Common myeloid progenitor, CD34-positive (primary cell): ENCODE measurements around the gene NPBWR2.

Experiments used
- CTCF ChIA-PET: fragments of 350-600 bp; sonication (Branson Sonifier 250); formaldehyde crosslinking; loops from one replicate; lab custom pipeline; 2021; ENCODE audit warnings: antibody characterized with exemption; lab: Charles Lee
- POLR2A ChIA-PET: fragments of 350-600 bp; sonication (Branson Sonifier 250); formaldehyde crosslinking; loops from one replicate; lab custom pipeline; 2021; ENCODE audit warnings: antibody characterized with exemption; lab: Charles Lee
- DNase-seq, 3 donors: peaks; one replicate each; pipeline versions ENCODE4 v3.0.0 to v3.0.0-alpha.2; 2013
- H3K27ac ChIP-seq, 2 experiments: 1 replicate in 1 of 2; 2 replicates in 1 of 2; pipeline ENCODE4 v1.7.0; 2013; ENCODE audit warnings: inconsistent platforms in 2 of 2, low read length in 2 of 2, mild to moderate bottlenecking in 2 of 2, low read depth in 1 of 2, moderate library complexity in 1 of 2; ENCODE audit not compliant: severe bottlenecking in 2 of 2, insufficient read depth in 1 of 2, poor library complexity in 1 of 2
- H3K27me3 ChIP-seq, 5 experiments: replicated peaks in 2 of 5; 1 replicate in 3 of 5; 2 replicates in 2 of 5; pipeline versions ENCODE4 v1.6.1 to v1.7.0; 2013; ENCODE audit warnings: low read length in 4 of 5, mild to moderate bottlenecking in 2 of 5, moderate library complexity in 2 of 5, inconsistent platforms in 1 of 5; ENCODE audit not compliant: insufficient read depth in 5 of 5, control insufficient read depth in 4 of 5
- H3K36me3 ChIP-seq, 4 experiments: 1 replicate in 2 of 4; 2 replicates in 2 of 4; pipeline versions ENCODE4 v1.6.1 to v1.7.0; 2013; ENCODE audit warnings: low read length in 3 of 4, control low read depth in 1 of 4, mild to moderate bottlenecking in 1 of 4; ENCODE audit not compliant: control insufficient read depth in 4 of 4, insufficient read depth in 4 of 4
- H3K4me1 ChIP-seq, 4 experiments: 1 replicate in 3 of 4; 2 replicates in 1 of 4; pipeline versions ENCODE4 v1.6.1 to v1.7.1; 2013; ENCODE audit warnings: low read length in 3 of 4, mild to moderate bottlenecking in 3 of 4, control low read depth in 1 of 4, inconsistent platforms in 1 of 4, moderate library complexity in 1 of 4; ENCODE audit not compliant: control insufficient read depth in 4 of 4, insufficient read depth in 4 of 4; ENCODE audit errors: control extremely low read depth in 1 of 4
- H3K4me3 ChIP-seq, 7 experiments: 1 replicate in 4 of 7; 2 replicates in 3 of 7; pipeline versions ENCODE4 v1.5.1 to v1.7.0; 2013; ENCODE audit warnings: mild to moderate bottlenecking in 7 of 7, low read length in 6 of 7, moderate library complexity in 6 of 7, inconsistent platforms in 2 of 7, low read depth in 2 of 7, control low read depth in 1 of 7; ENCODE audit not compliant: insufficient read depth in 4 of 7, control insufficient read depth in 1 of 7; ENCODE audit errors: extremely low read depth in 1 of 7
- H3K9me3 ChIP-seq, 5 experiments: 1 replicate in 4 of 5; 2 replicates in 1 of 5; pipeline versions ENCODE4 v1.6.1 to v1.7.1; 2013; ENCODE audit warnings: low read length in 4 of 5, mild to moderate bottlenecking in 2 of 5, inconsistent platforms in 1 of 5, low read depth in 1 of 5, moderate library complexity in 1 of 5; ENCODE audit not compliant: control insufficient read depth in 4 of 5, insufficient read depth in 2 of 5; ENCODE audit errors: control extremely low read depth in 1 of 5
- WGBS: methylation state at CpG from one replicate; pipeline ENCODE4 v1.1.5; 2013; ENCODE audit not compliant: insufficient coverage; 5-methylcytosine and 5-hydroxymethylcytosine counted together

The NPBWR2 gene

DNA sequence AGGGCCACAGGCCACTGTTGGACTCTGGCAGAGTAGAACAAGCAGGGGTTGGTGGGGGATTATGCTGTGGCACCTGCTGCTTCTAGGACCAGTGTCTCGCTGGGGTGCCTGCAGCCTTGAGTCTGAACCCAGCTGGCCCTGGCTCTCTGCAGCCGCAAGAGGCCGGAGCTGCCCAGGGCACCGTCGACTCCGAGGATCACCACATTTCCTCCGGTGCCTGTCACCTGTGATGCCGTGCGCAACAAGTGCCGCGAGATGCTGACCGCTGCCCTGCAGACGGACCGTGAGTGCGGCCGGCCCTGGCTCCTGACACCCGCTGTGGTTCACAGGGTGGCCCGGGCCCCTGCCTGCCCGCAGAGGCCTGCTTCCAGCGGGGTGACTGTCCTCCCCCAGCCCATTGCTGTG lies 38.2 kb downstream of the NPBWR2 start:
- no peak for DNase-seq
- H3K4me1 ChIP-seq, result peaks cover 2 to 82% (median 78%) of the 10 kb centered on the region in 4 experiments
- ChIA-PET POLR2A (interaction anchor here (1.2 to 1.3 kb wide), 2 partner anchors 9 to 11 kb away, joined by 3 to 5 read pairs; partner anchors contain the start of genes OPRL1 and RGS19), CTCF (interaction anchor here (1.3 to 19.6 kb wide), 7 partner anchors 9 to 49 kb away, joined by 4 to 178 read pairs (median 12); partner anchors contain the start of genes C20orf204, OPRL1, RGS19 and SOX18)
- WGBS, result 88% methylated on average over 18 of the region's 20 CpGs
- H3K27me3 ChIP-seq, result no peaks in the 10 kb centered on the region
- H3K4me3 ChIP-seq, result no peak overlapping the region
- no peak overlapping the region for H3K27ac ChIP-seq
- H3K36me3 ChIP-seq, result peaks cover 0 to 32% (median 19%) of the 10 kb centered on the region in 4 experiments
- H3K9me3 ChIP-seq, result no peaks in the 10 kb centered on the region

GRCh38 chr20:64068386-64069208 lies 38.8 kb downstream of the NPBWR2 start:
- Histone ChIP-seq H3K9me3 (no peaks in the 10 kb centered on the region), H3K36me3 (peaks cover 0 to 26% (median 15%) of the 10 kb centered on the region in 4 experiments), H3K27ac (no peak overlapping the region), H3K27me3 (no peaks in the 10 kb centered on the region), H3K4me3 (no peak overlapping the region), H3K4me1 (peaks cover 2 to 85% (median 83%) of the 10 kb centered on the region in 4 experiments)
- POLR2A ChIA-PET, result no interaction called here
- 36% methylated on average over 10 of the region's 12 CpGs for WGBS
- peak in 2 of 3 donors; percentile 72 to 79 for DNase-seq
- CTCF ChIA-PET, result interaction anchor here (0.9 to 19.6 kb wide), 7 partner anchors 11 to 50 kb away, joined by 3 to 178 read pairs (median 12); partner anchors contain the start of genes OPRL1, RGS19 and SOX18

DNA sequence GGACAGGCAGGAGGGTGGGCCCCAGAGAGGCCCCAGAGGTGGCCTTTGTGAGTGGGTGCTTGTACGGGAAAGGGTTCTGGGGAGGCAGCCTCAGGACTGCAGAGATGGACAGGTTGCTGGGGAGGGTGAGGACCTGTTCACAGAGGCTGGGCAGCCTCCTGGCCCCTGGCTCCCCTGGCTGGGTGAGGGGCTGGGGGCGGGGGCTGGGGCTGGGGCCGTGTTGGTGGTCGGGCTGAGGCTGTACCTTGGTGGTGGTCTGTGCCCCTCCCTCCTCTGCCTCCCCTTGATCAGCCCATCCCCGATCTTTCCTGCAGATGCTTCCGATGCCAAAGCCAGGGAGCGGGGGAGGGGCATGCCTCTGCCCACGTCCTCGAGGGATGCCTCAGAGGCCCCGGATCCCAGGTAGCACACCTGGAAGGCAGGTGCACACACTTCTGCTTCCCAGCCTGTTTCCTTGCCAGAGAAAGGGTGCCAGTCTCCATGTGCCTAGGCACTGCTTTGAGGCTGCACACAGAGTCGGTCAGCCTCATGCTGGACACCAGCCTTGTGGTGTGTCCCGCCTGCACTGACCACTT lies 39.5 kb downstream of the NPBWR2 start:
- Histone ChIP-seq H3K9me3 (no peaks in the 10 kb centered on the region), H3K4me1 (peaks cover 2 to 83% (median 80%) of the 10 kb centered on the region in 4 experiments), H3K27me3 (no peaks in the 10 kb centered on the region), H3K4me3 (no peak overlapping the region), H3K36me3 (peaks cover 0 to 18% (median 11%) of the 10 kb centered on the region in 4 experiments), H3K27ac (no peak overlapping the region)
- ChIA-PET CTCF (interaction anchor here (0.9 to 19.6 kb wide), 7 partner anchors 11 to 50 kb away, joined by 3 to 178 read pairs (median 12); partner anchors contain the start of genes OPRL1, RGS19 and SOX18), POLR2A (interaction anchor here (0.9 kb wide), 1 partner anchor 10 kb away, joined by 3 read pairs; no protein-coding TSS in a partner anchor)
- DNase-seq, result no peak
- 68% methylated on average over 12 of the region's 12 CpGs for WGBS

GRCh38 chr20:64067005-64067632 lies 40.2 kb downstream of the NPBWR2 start:
- CTCF ChIA-PET, result interaction anchor here (1.2 to 3.5 kb wide), 3 partner anchors 11 to 29 kb away, joined by 4 to 43 read pairs (median 4); partner anchors contain the start of genes OPRL1 and RGS19
- Histone ChIP-seq H3K4me3 (no peak overlapping the region), H3K27me3 (no peaks in the 10 kb centered on the region), H3K36me3 (peaks cover 0 to 11% (median 6%) of the 10 kb centered on the region in 4 experiments), H3K9me3 (no peaks in the 10 kb centered on the region), H3K27ac (no peak overlapping the region), H3K4me1 (peaks cover 2 to 83% (median 80%) of the 10 kb centered on the region in 4 experiments)
- 100% methylated on average over 3 of the region's 6 CpGs for WGBS
- no peak for DNase-seq
- POLR2A ChIA-PET, result interaction anchor here (0.9 kb wide), 1 partner anchor 11 kb away, joined by 3 read pairs; no protein-coding TSS in a partner anchor

DNA sequence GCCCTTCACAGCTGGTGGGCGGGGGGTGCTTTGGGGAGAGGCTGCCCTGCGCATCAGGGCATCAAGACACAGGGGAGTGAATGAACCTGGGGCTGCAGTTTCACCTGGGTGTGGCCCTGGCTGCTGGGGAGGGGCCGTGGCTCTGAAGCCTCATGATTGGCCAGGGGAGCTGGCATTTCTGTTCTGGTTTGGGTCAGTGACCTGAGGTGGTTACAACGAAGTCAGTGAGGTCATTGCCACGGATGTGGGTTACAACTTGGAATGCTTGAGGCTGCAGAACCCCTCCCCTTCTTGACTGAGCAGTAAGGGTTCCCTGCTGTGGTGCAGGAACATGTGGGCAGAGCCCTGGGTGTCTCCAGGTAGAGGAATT lies 41.4 kb downstream of the NPBWR2 start:
- DNase-seq, result peak in 2 of 3 donors; percentile 73
- peak overlapping the region in 2 of 7 experiments; percentile 11 to 28 for H3K4me3 ChIP-seq
- H3K9me3 ChIP-seq, result no peaks in the 10 kb centered on the region
- H3K36me3 ChIP-seq, result peaks cover 0 to 2% (median 0%) of the 10 kb centered on the region in 4 experiments
- H3K27me3 ChIP-seq, result no peaks in the 10 kb centered on the region
- no peak overlapping the region for H3K27ac ChIP-seq
- H3K4me1 ChIP-seq, result peaks cover 2 to 79% (median 72%) of the 10 kb centered on the region in 4 experiments
- POLR2A ChIA-PET, result interaction anchor here (0.8 kb wide), 1 partner anchor 14 kb away, joined by 3 read pairs; the partner anchor contains the start of genes OPRL1 and RGS19
- CTCF ChIA-PET, result interaction anchor here (1.4 to 2.7 kb wide), 4 partner anchors 9 to 16 kb away, joined by 3 to 12 read pairs (median 7); partner anchors contain the start of genes OPRL1 and RGS19
- WGBS, result 42% methylated on average over 5 of the region's 5 CpGs
